ENCODE measurements around the gene ADM2.
"Not testable (repeated sequence)": the region's sequence is repeated elsewhere in the genome, so short reads cannot be mapped to it uniquely, and the experiment has no call there.

The ADM2 gene

DNA sequence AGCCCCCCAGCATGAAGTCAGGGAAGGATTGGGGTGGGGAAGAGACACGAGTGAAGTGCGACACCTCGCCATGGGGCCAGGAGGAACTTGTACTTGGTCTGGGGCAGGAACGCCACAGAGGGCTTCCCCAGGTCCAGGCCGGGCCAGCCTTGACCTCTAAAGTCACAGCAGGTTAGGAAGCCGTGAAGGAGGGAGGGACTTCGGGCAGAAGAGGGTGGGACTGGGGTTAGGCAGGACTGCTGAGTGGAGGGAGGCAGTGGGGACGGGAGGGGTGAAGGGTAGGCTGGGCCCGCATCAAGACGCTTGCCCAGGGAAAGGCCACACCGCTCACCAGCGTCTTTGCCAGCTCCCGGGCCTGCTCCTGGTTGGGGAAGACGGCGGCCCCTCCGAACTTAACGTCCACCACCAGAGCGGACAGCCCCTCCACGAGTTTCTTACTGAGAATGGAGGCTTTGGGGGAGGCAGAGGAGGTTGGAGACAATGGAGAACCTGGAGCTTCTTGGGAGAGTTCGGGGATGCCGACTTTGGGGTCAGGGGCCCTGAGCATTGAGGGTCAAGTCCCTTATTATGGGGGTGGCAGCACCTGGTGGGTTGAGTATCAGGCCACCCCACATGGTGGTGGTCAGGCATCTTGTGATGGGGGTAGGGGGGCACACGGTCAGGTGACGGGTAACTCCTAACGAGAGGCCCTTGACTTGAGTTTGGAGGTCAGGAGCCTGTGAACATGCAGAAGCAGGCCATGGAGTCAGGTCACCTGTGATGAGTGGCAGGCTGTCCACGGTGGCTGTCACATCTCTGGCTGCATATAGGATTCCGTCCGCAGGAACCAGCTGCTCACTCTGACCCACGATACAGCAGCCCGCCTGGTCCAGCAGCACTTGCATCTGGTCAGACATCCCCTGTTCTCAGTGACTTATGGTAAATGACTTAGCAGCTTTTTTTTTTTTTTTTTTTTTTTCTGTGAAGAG lies 45.8 kb downstream of the ADM2 start:
- DNase-seq = peak; percentile 83

DNA sequence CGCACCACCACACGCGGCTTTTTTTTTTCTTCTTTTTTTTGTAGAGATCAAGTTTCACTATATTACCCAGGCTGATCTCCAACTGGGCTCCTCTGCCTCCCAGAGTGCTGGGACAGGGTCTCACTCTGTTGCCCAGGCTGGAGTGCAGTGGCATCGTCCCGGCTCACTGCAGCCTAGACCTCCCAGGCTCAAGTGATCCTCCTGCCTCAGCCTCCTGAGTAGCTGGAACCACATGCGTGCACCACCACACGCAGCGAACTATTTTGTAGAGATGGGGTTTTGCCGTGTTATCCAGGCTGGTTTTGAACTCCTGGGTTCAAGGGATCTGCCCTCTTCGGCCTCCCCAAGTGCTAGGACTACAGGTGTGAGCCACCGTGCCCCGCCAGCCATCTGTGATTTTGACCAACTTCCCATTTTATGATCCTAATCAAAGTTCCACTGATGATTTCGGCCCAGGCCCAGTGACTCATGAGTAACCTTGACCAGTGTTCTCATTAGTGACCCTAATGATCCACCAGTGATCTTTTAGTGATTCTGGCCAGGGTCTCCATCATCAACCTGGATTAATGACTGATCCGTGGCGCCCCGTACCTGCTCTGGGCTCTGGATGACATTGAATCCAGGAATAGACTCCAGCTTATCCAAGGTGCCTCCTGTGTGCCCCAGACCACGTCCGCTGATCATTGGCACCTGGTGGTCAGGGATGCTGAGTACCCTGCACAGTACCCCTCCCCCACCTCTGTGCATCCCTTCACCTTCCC lies 46.8 kb downstream of the ADM2 start:
- DNase-seq = no peak

DNA sequence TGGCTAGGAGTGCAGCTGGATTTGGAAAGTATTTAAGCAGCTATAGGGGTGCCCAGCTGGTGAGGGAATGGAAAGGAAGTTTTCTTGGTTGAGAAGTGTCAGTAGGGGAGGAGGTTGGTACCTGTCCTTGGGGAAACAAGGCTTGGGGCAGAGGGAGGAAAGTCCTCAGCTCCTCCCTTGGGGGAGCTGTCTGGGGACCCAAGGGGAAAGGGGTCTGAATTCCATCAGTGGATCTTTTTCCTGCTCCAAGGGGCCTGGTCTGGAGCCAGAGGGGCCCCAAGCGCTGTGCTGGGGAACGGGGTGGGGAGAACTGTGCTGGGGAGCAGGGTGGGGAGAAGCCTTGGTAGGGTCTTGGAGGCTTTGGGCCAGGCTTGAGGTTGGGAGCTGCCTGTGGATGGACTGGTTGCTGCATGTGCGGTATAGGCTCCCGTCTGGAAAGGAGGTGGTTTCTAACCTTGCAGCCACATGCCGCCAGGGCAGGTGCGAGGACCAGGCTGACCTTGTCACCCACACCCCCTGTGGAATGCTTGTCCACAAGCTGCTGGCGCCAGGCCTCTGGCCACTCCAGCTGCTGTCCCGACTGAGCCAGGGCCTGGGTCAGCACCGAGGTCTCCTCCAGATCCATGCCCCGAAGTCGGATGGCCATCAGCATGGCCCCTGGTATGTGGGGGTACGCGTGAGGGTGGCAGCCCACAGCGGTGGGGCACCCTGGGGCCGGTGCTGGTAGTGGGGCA lies 47.5 kb downstream of the ADM2 start:
- DNase-seq = no peak

DNA sequence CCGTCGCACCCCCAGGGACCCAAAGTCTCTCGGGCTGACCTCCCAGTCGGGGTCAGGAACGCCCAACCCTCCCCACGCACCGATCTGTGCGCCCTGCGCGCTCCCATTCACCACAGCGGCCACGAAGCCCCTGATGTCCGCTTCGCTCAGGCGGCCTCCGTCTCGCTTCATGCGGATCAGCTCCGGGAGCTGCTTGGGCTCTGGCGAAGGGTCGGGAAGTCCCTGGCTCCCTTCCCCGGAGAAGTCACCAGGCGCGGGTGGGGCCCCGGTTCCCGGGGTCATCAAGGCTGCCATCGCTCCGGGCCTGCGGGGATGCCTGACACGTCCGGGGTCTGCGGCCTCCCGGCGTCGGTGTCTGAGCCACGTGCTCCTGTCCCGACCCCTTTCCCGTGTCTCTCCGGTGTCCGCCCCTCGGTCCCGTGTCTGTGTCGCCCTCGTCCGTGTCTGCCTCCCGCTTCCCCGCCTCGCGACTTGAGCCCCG lies 48.1 kb downstream of the ADM2 start:
- DNase-seq = no peak

DNA sequence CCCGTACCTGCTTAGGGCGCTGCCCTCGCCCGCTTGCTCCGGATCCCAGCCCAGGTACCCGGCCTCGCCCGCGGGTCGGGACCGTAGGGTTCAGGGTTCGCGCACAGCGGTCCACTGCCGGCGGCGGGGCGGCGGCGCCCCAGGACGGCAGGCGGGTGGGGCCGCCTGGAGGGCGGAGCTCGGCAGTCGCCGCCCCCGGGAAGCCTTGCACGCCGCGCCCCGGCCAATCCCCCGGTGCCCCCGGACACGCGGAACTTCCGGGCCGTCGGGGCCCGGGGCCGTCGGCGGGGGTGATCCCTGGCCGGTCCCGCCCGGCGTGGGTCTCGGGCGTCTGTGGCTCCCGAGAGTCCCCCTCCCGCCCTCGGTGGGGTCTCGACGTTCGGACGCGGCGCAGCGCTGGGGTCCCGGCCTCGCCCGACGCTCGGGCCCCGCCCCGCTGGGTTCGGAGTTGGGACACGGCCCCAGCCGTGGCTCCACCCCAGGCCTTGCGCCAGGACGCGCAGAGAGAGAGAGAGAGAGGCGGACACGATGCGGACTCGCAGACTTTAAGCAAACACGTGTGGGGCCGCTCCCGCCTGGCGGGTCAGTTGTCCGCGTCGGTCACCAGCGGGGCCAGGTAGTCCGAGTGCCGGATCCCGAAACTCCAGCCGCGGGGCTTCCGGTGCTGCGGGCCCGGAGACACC lies 48.7 kb downstream of the ADM2 start, which contains the start of gene TYMP:
Gene TYMP, minus strand, starts transcription at position 116 of the 683 bp plus-strand sequence. CDS start 303 bp downstream, outside the sequence.
- DNase-seq = peak; percentile 87

DNA sequence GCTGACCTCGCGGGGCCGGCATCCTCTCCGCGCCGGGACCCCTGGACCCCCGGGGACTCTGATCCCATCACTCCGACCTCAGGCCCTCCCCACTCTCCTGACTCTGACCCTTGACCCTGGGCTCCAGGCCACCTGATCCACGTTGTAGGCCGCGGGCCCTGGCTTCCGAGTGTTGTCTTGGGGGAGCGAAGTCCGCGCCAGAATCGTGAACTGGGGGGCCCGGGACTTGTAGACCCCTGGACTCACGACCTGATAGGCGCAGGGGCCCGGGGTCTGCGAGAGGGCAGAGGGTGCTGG lies 49.2 kb downstream of the ADM2 start:
- no peak for DNase-seq

DNA sequence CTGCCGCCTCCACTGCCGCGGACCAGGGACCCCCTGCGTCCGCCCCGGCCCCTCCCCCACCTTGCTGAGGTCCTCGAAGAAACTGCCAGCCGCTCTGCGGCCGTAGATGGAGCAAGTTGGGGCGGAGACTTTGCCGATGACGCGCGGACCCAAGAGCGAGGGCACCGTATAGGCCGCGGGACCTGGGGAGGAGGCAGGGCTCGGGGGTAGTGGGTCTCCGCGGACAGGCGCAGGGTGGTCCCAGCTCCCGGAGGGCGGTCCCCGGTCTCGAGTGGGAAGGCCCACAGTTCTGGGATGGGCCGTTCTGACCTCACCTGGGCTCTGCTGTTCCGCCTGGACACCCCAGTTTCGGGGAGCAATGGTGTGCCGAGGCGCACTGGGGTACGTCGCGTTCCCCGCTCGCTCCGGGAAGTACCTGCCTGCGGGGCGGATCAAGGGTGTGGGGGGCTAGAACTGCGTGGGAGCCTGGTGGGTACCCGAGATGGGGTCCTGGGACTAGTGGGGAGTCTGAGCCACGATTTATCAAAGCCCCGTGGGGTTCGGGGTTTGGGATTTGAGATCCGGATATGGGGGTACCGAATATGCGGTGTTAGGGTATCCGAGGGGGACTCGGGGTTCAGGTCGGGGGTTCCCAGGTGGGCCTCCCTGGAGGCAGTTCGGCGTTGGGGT lies 49.7 kb downstream of the ADM2 start:
- peak; percentile 94 for DNase-seq

DNA sequence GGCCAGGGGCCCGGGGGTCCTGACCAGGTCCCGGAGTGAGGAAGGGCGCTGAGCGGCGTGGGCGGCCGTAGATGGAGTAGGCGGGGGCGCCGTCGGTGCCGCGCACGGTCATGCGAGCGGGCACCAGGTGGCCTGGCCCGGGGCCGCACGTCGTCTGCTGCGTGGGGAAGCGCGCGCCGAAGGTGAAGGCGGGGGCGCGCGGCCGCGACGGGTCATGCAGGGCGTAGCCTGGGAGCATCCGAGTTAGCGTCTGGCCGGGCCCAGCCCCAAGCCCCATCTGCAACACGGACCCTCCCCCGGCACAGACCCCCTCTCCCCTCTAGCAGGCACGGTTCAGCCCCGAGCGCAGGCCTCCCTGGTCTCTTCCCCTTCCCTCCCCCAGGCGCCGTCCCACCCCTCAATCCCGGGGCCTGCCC lies 50.2 kb downstream of the ADM2 start:
- peak; percentile 84 for DNase-seq

DNA sequence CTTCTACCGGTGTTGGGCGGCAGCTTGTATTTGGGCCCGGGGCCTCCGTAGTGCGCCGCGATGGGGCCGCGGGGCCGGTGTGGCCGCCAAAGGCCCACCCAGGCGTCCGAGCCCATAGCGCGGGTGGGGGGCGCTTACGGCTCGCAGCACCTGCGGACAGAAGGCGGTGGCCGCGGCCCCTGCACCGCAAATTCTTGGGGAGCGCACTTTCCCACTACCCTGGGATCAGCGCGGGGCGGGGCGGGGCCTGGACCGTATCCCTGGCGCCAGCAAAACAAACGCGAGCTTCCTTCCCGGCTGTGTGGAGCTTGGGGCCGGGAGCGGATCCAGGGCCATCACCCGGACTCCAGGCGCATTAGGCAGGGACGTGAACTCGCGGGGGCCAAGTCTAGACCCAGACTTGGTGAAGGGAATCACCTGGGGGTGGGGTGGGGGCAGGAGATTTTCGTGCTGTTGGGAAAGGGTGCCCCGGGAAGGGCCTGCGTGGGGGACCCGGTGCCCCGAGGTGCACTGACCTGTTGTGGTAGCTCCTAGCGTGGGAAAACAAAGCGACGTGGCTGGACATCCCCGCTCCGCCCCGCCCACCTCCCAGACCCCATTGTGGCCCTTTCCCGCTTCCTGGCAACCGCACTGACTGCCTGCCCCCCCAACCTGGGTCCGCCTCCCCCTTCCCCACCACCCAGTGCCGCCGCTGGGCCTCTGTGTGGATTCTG lies 50.8 kb downstream of the ADM2 start:
- peak; percentile 42 for DNase-seq

DNA sequence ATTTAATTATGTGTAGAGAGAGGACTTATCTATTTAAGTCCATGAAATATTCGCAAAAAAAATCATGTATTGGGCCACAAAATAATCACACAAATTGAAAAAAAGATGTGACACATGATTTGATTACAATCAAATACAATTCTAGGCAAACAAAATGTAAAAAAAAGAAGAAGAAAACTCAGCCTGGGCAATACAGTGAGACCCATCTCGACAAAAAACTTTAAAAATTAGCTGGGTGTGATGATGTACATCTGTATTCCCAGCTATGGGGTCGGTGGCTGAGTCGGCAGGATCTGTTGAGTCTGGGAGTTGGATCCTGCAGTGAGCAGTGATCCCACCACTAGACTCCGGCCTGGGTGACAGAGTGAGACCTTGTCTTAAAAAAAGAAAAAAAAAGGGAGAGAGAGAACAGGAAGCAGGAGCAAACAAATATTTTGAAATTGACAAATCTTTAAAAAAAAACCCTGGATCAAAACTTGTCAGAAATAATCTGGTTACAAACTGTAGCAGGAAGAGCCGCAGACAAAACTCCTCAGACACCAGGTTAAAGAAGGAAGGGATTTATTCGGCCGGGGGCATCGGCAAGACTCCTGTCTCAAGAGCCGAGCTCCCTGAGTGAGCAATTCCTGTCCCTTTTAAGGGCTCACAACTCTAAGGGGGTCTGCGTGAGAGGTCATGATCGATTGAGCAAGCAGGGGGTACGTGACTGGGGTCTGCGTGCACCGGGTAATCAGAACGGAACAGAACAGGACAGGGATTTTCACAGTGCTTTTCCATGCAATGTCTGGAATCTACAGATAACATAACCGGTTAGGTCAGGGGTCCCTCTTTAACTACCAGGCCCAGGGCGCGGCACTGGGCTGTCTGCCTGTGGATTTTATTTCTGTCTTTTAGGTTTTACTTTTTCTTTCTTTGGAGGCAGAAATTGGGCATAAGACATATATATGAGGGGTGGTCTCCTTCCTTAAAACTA lies 51.8 kb downstream of the ADM2 start:
- DNase-seq = no peak

DNA sequence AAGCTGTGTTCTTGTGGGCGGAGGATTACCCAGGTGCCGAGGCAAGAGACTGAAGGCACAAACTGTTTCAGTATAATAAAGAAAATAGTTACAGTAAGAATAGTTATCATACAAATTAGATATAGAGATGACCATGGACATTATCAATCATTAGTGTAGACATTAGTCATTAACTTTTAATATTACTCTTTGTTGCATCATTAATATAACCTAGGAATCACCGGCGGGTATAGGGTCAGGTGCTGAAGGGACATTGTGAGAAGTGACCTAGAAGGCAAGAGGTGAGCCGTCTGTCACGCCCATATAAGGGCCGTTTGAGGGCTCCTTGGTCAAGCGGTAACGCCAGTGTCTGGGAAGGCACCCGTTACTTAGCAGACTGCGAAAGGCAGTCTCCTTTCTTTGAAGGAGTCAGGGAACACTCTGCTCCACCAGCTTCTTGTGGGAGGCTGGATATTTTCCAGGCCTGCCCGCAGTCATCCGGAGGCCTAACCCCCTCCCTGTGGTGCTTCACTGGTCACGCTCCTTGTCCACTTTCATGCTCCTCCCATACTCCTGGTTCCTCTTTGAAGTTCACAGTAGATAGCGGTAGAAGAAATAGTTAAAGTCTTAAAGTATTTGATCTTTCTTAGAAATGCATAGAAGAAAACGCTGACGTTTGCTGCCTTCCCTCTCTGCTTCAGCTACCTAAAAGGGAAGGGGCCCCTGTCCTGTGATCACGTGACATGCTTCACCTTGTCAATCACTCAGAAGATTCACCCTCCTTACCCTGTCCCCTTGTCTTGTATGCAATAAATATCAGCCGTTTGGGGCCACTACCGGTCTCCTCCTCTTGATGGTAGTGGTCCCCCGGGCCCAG lies 52.7 kb downstream of the ADM2 start:
- not testable (repeated sequence) for DNase-seq

DNA sequence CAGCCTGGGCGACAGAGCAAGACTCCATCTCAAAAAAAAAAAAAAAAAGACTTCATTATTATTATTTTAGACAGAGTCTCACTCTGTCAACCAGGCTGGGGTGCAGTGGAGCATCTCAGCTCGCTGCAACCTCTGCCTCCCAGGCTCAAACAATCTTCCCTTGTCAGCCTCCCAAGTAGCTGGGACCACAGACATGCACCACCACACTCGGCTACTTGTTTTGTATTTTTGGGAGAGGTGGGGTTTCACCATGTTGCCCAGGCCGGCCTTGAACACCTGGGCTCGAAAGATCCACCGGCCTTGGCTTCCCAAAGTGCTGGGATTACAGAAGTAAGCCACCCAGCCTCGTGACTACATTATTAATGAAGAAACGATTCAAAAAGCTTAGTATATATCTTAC lies 53.8 kb downstream of the ADM2 start:
- no peak for DNase-seq

Measured in activated CD4-positive, alpha-beta T cell treated with anti-CD3 and anti-CD28 coated beads, Interleukin-10, Interleukin-2, amounts not matched to agents 100 ng/mL and 50 ng/mL, durations not matched to agents 16 hours and 8 hours (primary cell).